Duodenal mucosa (tissue), 2 donors: ENCODE measurements around the gene RNF40.

Experiments used
- H3K27ac ChIP-seq: one replicate; pipeline ENCODE4 v1.7.0; 2013; ENCODE audit warnings: low read depth, low read length
- H3K27me3 ChIP-seq, 2 donors: one replicate each; pipeline ENCODE4 v1.7.0; 2013; ENCODE audit warnings: low read length in 2 of 2, control low read depth in 1 of 2; ENCODE audit not compliant: insufficient read depth in 2 of 2, control insufficient read depth in 1 of 2
- H3K36me3 ChIP-seq, 2 donors: one replicate each; pipeline ENCODE4 v1.7.0; 2013; ENCODE audit warnings: low read length in 2 of 2, control low read depth in 1 of 2; ENCODE audit not compliant: insufficient read depth in 2 of 2, control insufficient read depth in 1 of 2
- H3K4me1 ChIP-seq, 2 donors: one replicate each; pipeline ENCODE4 v1.7.0; 2013; ENCODE audit warnings: low read length in 2 of 2, control low read depth in 1 of 2; ENCODE audit not compliant: insufficient read depth in 2 of 2, control insufficient read depth in 1 of 2
- H3K4me3 ChIP-seq, 2 donors: one replicate each; pipeline ENCODE4 v1.7.0; 2013; ENCODE audit warnings: low read length in 2 of 2, low read depth in 1 of 2
- H3K9ac ChIP-seq, 2 donors: one replicate each; pipeline ENCODE4 v1.7.0; 2013; ENCODE audit warnings: low read length in 2 of 2, low read depth in 1 of 2
- H3K9me3 ChIP-seq, 2 donors: one replicate each; pipeline ENCODE4 v1.7.0; 2013; ENCODE audit warnings: low read length in 2 of 2, control low read depth in 1 of 2; ENCODE audit not compliant: control insufficient read depth in 1 of 2

RNF40 gene

DNA sequence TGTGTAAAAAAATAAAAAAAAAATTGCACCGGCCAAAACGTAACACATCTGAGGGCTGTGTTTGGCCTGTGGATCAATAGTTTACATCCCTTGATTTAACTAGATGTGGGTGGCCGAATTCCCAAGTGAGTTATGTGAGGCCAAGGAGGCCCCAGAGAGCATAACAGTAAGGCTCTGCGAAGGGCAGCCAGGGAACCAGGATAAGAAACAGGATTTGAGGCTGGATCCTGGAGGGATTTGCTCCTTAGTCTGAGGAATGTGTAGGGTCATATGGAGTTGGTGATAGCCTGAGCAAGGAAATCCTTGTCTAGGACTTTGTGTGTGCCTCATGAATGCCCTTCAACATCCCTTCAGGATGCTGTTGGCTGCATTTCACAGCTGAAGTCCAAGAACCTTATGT, 11.9 kb upstream of the RNF40 start:
- Histone ChIP-seq H3K27ac (no peak overlapping the region), H3K9ac (no peak overlapping the region), H3K4me3 (no peak overlapping the region), H3K27me3 (no peaks in the 10 kb centered on the region), H3K36me3 (peaks cover 12 to 30% of the 10 kb centered on the region in 2 donors), H3K4me1 (peaks cover 13 to 24% of the 10 kb centered on the region in 2 donors), H3K9me3 (no peaks in the 10 kb centered on the region)

DNA sequence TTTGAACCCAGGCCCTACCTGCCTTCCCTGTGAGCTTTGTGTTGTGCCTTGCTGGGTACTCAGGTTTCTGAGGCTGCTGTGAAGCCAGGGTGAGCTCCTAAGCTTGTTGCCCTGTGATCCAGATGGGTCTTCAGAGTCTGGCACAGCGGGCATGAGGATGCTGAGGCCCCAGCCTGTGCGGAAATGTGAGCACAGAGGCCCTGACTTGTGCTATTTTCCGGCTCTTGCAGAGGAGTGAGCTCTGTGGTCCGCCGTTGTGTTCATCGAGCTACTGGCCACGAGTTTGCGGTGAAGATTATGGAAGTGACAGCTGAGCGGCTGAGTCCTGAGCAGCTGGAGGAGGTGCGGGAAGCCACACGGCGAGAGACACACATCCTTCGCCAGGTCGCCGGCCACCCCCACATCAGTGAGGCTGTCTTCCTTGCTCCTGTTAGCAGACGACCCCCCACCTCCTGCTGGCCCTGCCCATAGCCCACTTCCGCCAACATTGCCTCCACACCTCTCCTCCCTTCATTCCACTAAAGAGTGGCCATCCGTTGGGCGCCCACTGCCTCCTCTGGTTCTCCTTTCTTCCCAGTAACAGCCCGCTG, 11.2 kb upstream of the RNF40 start:
- H3K36me3 ChIP-seq = peaks cover 12 to 31% of the 10 kb centered on the region in 2 donors

DNA sequence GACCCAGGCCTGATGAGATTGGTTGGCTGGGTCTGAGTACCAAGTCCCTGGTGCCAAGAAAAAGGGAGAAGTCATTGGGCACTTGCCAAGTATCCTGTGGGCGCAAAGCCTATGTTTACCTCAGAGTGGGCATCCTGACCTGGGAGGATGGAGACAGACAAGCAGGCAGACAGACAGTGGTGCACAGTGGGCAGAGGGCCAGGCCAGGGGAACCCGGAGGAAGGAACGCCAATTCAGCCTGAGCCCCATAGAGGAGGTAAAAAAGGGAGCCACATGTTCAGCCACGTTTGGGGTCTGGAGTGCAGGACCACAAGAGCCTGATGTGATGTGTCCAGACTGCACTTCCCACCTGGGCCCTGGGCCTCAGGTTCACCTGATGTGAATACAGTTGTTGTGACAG, 8.5 kb upstream of the RNF40 start:
- Histone ChIP-seq H3K4me3 (no peak overlapping the region), H3K9me3 (no peaks in the 10 kb centered on the region), H3K27me3 (no peaks in the 10 kb centered on the region), H3K36me3 (peaks cover 21 to 47% of the 10 kb centered on the region in 2 donors), H3K27ac (no peak overlapping the region), H3K4me1 (peaks cover under 1 to 6% of the 10 kb centered on the region in 2 donors), H3K9ac (no peak overlapping the region)

More for the DNA sequence above, 11.2 kb upstream of the RNF40 start:
- Histone ChIP-seq H3K27ac (no peak overlapping the region), H3K4me3 (no peak overlapping the region), H3K9me3 (no peaks in the 10 kb centered on the region), H3K27me3 (no peaks in the 10 kb centered on the region), H3K4me1 (peaks cover 13 to 20% of the 10 kb centered on the region in 2 donors), H3K9ac (no peak overlapping the region)

DNA sequence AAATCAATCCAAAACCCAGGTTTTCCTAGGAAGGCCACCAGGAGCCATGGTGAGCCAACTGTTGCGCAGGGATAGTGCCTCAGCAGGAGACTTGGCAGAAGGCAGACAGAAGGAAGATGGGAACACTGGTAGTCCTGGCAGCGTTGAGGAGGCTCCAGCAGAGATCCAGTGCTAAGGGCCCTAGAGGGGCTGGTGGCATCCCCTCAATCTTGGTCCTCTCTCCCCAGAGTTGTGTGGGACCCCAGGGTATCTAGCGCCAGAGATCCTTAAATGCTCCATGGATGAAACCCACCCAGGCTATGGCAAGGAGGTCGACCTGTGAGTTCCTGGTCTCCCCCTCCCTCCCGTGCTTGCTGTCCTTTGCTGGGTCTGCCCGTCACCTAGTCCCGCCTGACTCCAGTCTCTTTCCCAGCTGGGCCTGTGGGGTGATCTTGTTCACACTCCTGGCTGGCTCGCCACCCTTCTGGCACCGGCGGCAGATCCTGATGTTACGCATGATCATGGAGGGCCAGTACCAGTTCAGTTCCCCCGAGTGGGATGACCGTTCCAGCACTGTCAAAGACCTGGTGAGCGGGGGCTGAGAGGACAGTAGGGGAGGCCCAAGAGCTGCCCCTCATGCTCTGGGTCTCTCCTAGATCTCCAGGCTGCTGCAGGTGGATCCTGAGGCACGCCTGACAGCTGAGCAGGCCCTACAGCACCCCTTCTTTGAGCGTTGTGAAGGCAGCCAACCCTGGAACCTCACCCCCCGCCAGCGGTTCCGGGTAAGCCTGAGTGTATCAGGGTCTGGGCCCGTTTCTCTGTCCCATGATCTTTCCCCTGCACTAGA, 6.0 kb upstream of the RNF40 start:
- H3K9me3 ChIP-seq = no peaks in the 10 kb centered on the region
- no peaks in the 10 kb centered on the region for H3K27me3 ChIP-seq
- H3K9ac ChIP-seq = no peak overlapping the region
- H3K4me3 ChIP-seq = no peak overlapping the region
- no peak overlapping the region for H3K27ac ChIP-seq
- H3K36me3 ChIP-seq = peaks cover 21 to 45% of the 10 kb centered on the region in 2 donors
- H3K4me1 ChIP-seq = peaks cover 12 to 16% of the 10 kb centered on the region in 2 donors

DNA sequence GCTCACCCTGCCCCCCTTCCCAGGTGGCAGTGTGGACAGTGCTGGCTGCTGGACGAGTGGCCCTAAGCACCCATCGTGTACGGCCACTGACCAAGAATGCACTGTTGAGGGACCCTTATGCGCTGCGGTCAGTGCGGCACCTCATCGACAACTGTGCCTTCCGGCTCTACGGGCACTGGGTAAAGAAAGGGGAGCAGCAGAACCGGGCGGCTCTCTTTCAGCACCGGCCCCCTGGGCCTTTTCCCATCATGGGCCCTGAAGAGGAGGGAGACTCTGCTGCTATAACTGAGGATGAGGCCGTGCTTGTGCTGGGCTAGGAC, 5.4 kb upstream of the RNF40 start:
- H3K4me3 ChIP-seq = no peak overlapping the region
- no peaks in the 10 kb centered on the region for H3K9me3 ChIP-seq
- H3K4me1 ChIP-seq = peaks cover 12 to 22% of the 10 kb centered on the region in 2 donors
- H3K9ac ChIP-seq = no peak overlapping the region
- no peak overlapping the region for H3K27ac ChIP-seq
- H3K27me3 ChIP-seq = no peaks in the 10 kb centered on the region
- peaks cover 17 to 40% of the 10 kb centered on the region in 2 donors for H3K36me3 ChIP-seq

DNA sequence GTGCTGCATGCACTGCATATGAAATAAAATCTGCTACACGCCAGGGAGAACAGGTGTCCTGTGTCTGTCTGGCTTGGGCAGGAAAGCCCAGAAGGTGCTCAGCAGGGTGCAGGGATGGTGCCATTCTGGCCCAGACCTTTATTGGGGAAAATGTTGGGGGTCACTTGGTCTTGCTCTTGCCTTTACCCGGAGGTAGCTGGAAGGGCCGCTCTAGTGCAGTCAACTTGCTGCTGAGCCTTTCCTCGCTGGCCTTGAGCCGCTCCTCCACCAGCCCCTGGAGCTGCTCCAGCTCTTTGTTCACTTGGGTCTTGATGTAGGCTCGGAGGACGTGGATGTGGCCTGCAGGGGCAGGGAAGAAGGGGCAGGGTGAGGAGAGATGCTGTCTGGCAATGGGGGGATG, 4.8 kb upstream of the RNF40 start:
- Histone ChIP-seq H3K9ac (no peak overlapping the region), H3K4me3 (no peak overlapping the region), H3K9me3 (no peaks in the 10 kb centered on the region), H3K27me3 (no peaks in the 10 kb centered on the region), H3K27ac (no peak overlapping the region), H3K4me1 (peaks cover 12 to 22% of the 10 kb centered on the region in 2 donors), H3K36me3 (peaks cover 17 to 38% of the 10 kb centered on the region in 2 donors)

DNA sequence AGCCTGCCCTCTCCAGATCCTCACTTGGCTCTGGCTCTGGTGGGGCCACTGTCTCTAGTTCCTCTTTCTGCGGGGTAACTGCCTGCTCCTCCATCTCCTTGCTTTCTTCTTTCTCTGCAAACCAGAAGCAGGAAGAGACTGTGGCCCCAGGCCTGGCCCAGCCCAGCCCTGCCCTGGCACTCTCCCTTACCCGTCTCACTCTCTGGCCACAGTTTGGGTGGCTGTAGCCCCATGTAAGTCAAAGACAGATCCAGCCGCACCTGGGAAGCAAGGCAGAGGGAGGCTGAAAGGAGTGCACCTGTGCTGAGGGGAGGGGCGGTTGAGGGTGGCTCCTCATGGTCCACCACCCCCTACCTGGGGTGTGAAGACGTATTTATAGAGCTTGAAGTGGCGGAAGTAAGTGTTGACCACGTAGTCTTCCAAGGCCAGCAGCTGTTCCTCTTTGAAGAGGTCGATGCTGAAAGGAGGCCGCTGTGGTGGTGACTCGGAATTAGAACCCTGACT, 3.1 kb upstream of the RNF40 start:
- H3K9ac ChIP-seq = no peak overlapping the region
- no peak overlapping the region for H3K4me3 ChIP-seq
- H3K9me3 ChIP-seq = no peaks in the 10 kb centered on the region
- H3K36me3 ChIP-seq = peaks cover 13 to 33% of the 10 kb centered on the region in 2 donors
- no peaks in the 10 kb centered on the region for H3K27me3 ChIP-seq
- peaks cover 25 to 39% of the 10 kb centered on the region in 2 donors for H3K4me1 ChIP-seq
- no peak overlapping the region for H3K27ac ChIP-seq

- no peak overlapping the region for H3K9ac ChIP-seq
- H3K9me3 ChIP-seq = no peaks in the 10 kb centered on the region
- H3K4me1 ChIP-seq = peaks cover 19 to 39% of the 10 kb centered on the region in 2 donors
- no peak overlapping the region for H3K4me3 ChIP-seq
- H3K27me3 ChIP-seq = no peaks in the 10 kb centered on the region
- no peak overlapping the region for H3K27ac ChIP-seq
- H3K36me3 ChIP-seq = peaks cover 24 to 43% of the 10 kb centered on the region in 2 donors
Measured at GRCh38 chr16:30760001-30760559, 2.0 kb upstream of the RNF40 start.

DNA sequence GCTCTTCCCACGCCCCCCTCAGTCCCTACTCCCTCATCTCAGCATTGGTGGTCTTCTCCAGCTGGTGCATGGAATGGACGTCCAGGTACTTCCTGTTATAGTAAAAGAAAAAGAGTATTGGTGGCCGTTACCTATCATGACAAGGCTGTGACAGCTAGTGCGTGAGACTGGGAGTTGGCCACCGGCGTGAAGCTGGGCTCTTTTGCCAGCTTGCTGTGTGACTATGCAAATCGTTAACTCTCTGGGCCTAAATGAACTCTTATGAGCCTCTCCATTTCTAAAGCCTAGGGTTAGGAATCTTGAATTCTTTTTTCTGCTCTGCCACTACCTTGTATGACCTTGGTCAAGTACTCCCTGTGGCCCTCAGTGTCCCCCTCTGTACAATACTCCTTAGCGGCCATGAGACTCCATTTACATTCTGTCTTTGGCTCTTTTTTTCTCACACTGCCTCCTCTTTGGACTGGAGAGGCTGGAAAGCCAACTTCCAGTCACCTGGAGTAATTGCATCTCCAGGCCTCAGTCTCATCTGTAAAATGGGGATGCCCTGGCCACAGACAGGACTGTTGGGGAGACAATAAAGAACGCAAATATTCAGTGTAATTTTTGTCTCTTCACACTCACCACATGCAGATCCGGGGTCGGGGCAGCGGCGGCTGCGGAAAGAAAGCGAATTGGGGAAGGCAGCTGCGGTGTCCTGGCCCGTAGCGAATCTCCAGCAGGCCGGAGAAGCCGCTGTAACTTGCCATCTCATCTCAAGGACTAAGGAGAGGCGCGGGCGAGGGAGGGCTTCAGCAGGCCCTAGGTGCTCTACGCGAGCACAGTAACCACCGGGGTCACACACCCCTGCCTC, 1.3 kb upstream of the RNF40 start:
- H3K4me3 ChIP-seq = peak overlapping the region; percentile 90 to 98
- no peaks in the 10 kb centered on the region for H3K9me3 ChIP-seq
- peak overlapping the region; percentile 48 to 96 for H3K9ac ChIP-seq
- H3K36me3 ChIP-seq = peaks cover 31 to 48% of the 10 kb centered on the region in 2 donors
- no peak overlapping the region for H3K27ac ChIP-seq
- no peaks in the 10 kb centered on the region for H3K27me3 ChIP-seq
- H3K4me1 ChIP-seq = peaks cover 19 to 39% of the 10 kb centered on the region in 2 donors
